DND-41 (cell line): Measurements from ENCODE around the gene COA8.

ENCODE experiments used
- ATAC-seq: fragments of 200-7000 bp; cut with Tn5 transposase; 3 replicates; pipeline ENCODE4 v1.9.1; 2021; ENCODE audit warnings: low read depth; ENCODE audit not compliant: insufficient read depth
- DNase-seq: peaks from one replicate; pipeline ENCODE4 v3.0.0-alpha.2; 2020
- H2AFZ ChIP-seq: 2 replicates; pipeline ENCODE4 v1.6.0; 2012; ENCODE audit warnings: low read depth, low read length
- H3K27ac ChIP-seq: 2 replicates; pipeline ENCODE4 v1.5.1; 2012; ENCODE audit warnings: low read length, inconsistent platforms
- H3K27me3 ChIP-seq: fragments of 200-600 bp; sonication (generic); 2 replicates; pipeline ENCODE4 v1.6.0; 2012; ENCODE audit warnings: low read length, mild to moderate bottlenecking, inconsistent platforms; ENCODE audit not compliant: insufficient read depth, poor library complexity
- H3K36me3 ChIP-seq: 2 replicates; pipeline ENCODE4 v1.5.1; 2012; ENCODE audit warnings: low read length, inconsistent platforms; ENCODE audit not compliant: insufficient read depth
- H3K4me1 ChIP-seq: 2 replicates; pipeline ENCODE4 v1.5.1; 2012; ENCODE audit warnings: mild to moderate bottlenecking, low read length; ENCODE audit not compliant: insufficient read depth
- H3K4me2 ChIP-seq: 2 replicates; pipeline ENCODE4 v1.6.0; 2012; ENCODE audit warnings: mild to moderate bottlenecking, moderate library complexity, low read length, inconsistent platforms; ENCODE audit not compliant: insufficient read depth
- H3K4me3 ChIP-seq, 2 experiments: fragments of 200-600 bp in 1 of 2; shearing (Covaris generic) in 1 of 2; 2 replicates each; pipeline ENCODE4 v1.5.1; 2012 to 2016; ENCODE audit warnings: inconsistent platforms in 2 of 2, low read length in 2 of 2, mild to moderate bottlenecking in 2 of 2, low read depth in 1 of 2, moderate library complexity in 1 of 2
- H3K79me2 ChIP-seq: 2 replicates; pipeline ENCODE4 v1.6.0; 2012; ENCODE audit warnings: low read length, inconsistent platforms; ENCODE audit not compliant: insufficient read depth
- H3K9ac ChIP-seq: 2 replicates; pipeline ENCODE4 v1.6.0; 2012; ENCODE audit warnings: low read depth, mild to moderate bottlenecking, inconsistent platforms, low read length, moderate library complexity
- H3K9me3 ChIP-seq: 2 replicates; pipeline ENCODE4 v1.5.1; 2012; ENCODE audit warnings: low read length, moderate library complexity, mild to moderate bottlenecking, inconsistent platforms; ENCODE audit not compliant: insufficient read depth, severe bottlenecking
- H4K20me1 ChIP-seq: 2 replicates; pipeline ENCODE4 v1.6.0; 2012; ENCODE audit warnings: low read length; ENCODE audit not compliant: insufficient read depth
- EZH2 ChIP-seq: IDR thresholded peaks from 3 replicates; pipeline ENCODE4 v1.6.1; 2012; ENCODE audit warnings: borderline replicate concordance, low read depth, mild to moderate bottlenecking, moderate library complexity, low read length, inconsistent platforms; ENCODE audit not compliant: severe bottlenecking
- TF ChIP-seq, protein P1 (sequence below): IDR thresholded peaks from 2 replicates; pipeline ENCODE4 v1.5.1; 2012; ENCODE audit warnings: borderline replicate concordance, low read length, moderate library complexity, mild to moderate bottlenecking; ENCODE audit not compliant: poor library complexity, severe bottlenecking; ENCODE audit errors: extremely low read depth

The COA8 gene

DNA sequence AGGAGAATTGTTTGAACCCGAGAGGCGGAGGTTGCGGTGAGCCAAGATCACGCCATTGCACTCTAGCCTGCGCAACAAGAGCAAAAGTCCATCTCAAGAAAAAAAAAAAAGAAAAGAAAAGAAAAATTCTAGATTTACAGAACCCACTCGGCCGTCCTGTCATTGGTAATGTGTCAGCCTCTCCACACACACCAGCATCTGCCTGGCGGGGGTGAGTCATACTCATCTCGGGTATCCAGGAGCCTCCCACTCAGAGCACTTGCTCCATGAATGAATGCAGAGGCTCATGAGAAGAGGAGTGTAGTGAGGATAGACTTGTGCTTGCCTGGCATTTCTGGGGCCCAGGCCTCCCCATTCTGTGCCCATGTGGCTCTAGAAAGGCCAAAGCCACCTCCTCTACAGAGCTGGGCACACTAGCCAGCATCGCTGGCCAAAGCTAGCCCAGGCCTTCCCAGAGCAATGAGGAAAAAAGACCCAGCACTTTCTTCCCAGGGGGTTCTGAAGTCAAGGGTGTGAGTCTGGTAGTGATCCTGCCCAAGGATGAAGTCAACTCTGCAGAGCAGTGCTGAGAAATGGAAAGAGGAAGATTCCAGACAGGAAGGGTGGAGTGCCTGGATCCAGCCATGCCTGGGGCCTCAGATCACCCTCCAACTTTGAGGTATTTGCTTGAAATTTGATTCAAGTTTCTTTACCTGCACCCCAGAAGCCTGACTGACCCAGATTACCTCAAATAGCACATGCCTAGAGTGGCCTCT, 35.0 kb downstream of the COA8 start:
- no peaks in the 10 kb centered on the region for H3K79me2 ChIP-seq
- no peak for DNase-seq
- H3K27me3 ChIP-seq, result no peaks in the 10 kb centered on the region
- no peak overlapping the region for H3K27ac ChIP-seq
- no peaks in the 10 kb centered on the region for H3K9me3 ChIP-seq
- H3K4me1 ChIP-seq, result no peaks in the 10 kb centered on the region
- H2AFZ ChIP-seq, result no peak overlapping the region
- no peaks in the 10 kb centered on the region for H4K20me1 ChIP-seq
- no peak for TF ChIP-seq EZH2
- TF ChIP-seq, protein P1, sequence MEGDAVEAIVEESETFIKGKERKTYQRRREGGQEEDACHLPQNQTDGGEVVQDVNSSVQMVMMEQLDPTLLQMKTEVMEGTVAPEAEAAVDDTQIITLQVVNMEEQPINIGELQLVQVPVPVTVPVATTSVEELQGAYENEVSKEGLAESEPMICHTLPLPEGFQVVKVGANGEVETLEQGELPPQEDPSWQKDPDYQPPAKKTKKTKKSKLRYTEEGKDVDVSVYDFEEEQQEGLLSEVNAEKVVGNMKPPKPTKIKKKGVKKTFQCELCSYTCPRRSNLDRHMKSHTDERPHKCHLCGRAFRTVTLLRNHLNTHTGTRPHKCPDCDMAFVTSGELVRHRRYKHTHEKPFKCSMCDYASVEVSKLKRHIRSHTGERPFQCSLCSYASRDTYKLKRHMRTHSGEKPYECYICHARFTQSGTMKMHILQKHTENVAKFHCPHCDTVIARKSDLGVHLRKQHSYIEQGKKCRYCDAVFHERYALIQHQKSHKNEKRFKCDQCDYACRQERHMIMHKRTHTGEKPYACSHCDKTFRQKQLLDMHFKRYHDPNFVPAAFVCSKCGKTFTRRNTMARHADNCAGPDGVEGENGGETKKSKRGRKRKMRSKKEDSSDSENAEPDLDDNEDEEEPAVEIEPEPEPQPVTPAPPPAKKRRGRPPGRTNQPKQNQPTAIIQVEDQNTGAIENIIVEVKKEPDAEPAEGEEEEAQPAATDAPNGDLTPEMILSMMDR, result no peak
- no peak overlapping the region for H3K4me2 ChIP-seq
- no peak overlapping the region for H3K4me3 ChIP-seq
- H3K36me3 ChIP-seq, result no peaks in the 10 kb centered on the region
- no peak overlapping the region for H3K9ac ChIP-seq
- ATAC-seq, result no peak

DNA sequence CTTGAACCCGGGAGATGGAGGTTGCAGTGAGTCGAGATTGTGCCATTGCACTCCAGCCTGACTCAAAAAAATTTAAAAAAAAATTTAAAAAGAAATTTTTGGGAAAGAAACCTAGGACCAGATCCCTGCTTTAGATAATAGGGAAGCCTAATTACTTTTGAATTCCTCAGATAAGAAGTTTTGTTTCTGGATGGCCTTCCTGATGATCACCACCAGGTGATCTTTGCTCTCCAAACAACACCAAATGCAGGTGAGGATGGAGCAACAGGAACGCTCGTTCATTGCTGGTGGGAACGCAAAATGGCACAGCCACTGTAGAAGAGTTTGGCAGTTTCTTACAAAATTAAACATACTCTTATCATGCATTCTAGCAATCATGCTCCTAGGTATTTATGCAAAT, 37.7 kb downstream of the COA8 start:
- TF ChIP-seq, protein P1, result no peak
- no peak for TF ChIP-seq EZH2
- H3K9ac ChIP-seq, result no peak overlapping the region
- DNase-seq (no peak), ATAC-seq (no peak)
- H3K36me3 ChIP-seq, result no peaks in the 10 kb centered on the region
- H3K4me1 ChIP-seq, result 0 out of 2 replicates have a peak, but pooled peaks cover 3% of the 10 kb centered on the region
- no peaks in the 10 kb centered on the region for H3K9me3 ChIP-seq
- H3K4me2 ChIP-seq, result no peak overlapping the region
- H3K4me3 ChIP-seq, result no peak overlapping the region
- H2AFZ ChIP-seq, result no peak overlapping the region
- H3K79me2 ChIP-seq, result no peaks in the 10 kb centered on the region
- H4K20me1 ChIP-seq, result peaks cover 10% of the 10 kb centered on the region
- H3K27me3 ChIP-seq, result no peaks in the 10 kb centered on the region
- no peak overlapping the region for H3K27ac ChIP-seq

DNA sequence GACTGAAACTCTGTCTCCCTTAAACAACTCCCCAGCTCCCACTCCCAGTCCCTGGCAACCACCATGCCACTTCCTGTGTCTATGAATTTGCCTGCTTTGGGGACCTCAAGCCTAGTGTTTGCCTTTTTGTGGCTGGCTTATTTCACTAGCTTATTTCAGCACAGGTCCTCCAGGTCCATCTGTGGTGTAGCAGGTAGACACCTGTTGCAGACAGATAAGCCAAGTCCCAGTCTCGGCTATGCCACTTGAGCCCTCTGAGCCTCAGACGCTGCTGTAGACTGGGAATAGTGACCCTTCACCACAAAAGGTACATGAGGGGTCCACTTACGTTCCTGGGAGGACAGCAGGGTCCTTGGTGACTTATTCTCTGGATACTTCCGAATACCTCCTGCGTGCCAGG, 41.9 kb downstream of the COA8 start:
- ATAC-seq (no peak), DNase-seq (no peak)

More for the DNA sequence above, 41.9 kb downstream of the COA8 start:
- TF ChIP-seq, protein P1, result no peak
- no peak for TF ChIP-seq EZH2
- H4K20me1 ChIP-seq, result peaks cover 27% of the 10 kb centered on the region
- no peaks in the 10 kb centered on the region for H3K9me3 ChIP-seq
- H3K27ac ChIP-seq, result no peak overlapping the region
- H3K79me2 ChIP-seq, result no peaks in the 10 kb centered on the region
- H3K9ac ChIP-seq, result no peak overlapping the region
- H2AFZ ChIP-seq, result no peak overlapping the region
- no peaks in the 10 kb centered on the region for H3K36me3 ChIP-seq
- peaks cover 30% of the 10 kb centered on the region for H3K4me1 ChIP-seq
- H3K27me3 ChIP-seq, result no peaks in the 10 kb centered on the region
- no peak overlapping the region for H3K4me2 ChIP-seq
- H3K4me3 ChIP-seq, result no peak overlapping the region
